Osteocyte (in vitro differentiated cells): ENCODE results near the gene LCLAT1. TPM values are rescaled to one million over a fixed set of nuclear protein-coding genes. Genes with fewer than 3 reads are reported as not detected.

Experiments
- DNase-seq: peaks from one replicate; pipeline ENCODE4 v3.0.0; 2021; ENCODE audit warnings: mixed read lengths; ENCODE audit not compliant: unreplicated experiment; ENCODE audit errors: extremely low spot score
- H3K27ac Mint-ChIP-seq: one replicate; pipeline ENCODE4 v1.8.0; 2021; ENCODE audit warnings: mild to moderate bottlenecking, mixed read lengths; ENCODE audit not compliant: unreplicated experiment
- H3K27me3 Mint-ChIP-seq: one replicate; pipeline ENCODE4 v1.8.0; 2021; ENCODE audit warnings: mixed read lengths; ENCODE audit not compliant: unreplicated experiment
- H3K36me3 Mint-ChIP-seq: one replicate; pipeline ENCODE4 v1.8.0; 2021; ENCODE audit warnings: mixed read lengths; ENCODE audit not compliant: unreplicated experiment
- H3K4me1 Mint-ChIP-seq: one replicate; pipeline ENCODE4 v1.8.0; 2021; ENCODE audit warnings: mixed read lengths; ENCODE audit not compliant: unreplicated experiment
- H3K4me3 Mint-ChIP-seq: one replicate; pipeline ENCODE4 v1.8.0; 2021; ENCODE audit warnings: mild to moderate bottlenecking, moderate library complexity, mixed read lengths; ENCODE audit not compliant: unreplicated experiment
- H3K9me3 Mint-ChIP-seq: one replicate; pipeline ENCODE4 v1.8.0; 2021; ENCODE audit warnings: mixed read lengths; ENCODE audit not compliant: unreplicated experiment
- CTCF ChIP-seq: fragments of 200-600 bp; sonication (generic); IDR thresholded peaks from 2 replicates; pipeline ENCODE4 v1.5.0; 2021; ENCODE audit warnings: antibody characterized with exemption, mild to moderate bottlenecking, moderate library complexity
- total RNA-seq: library from RNA; stranded (reverse); gene quantifications from 2 replicates; pipeline ENCODE4 v1.2.1, GENCODE V29; 2021

Gene LCLAT1
- total RNA-seq, 1 donor from 2014 or later, result 13.6 TPM

DNA sequence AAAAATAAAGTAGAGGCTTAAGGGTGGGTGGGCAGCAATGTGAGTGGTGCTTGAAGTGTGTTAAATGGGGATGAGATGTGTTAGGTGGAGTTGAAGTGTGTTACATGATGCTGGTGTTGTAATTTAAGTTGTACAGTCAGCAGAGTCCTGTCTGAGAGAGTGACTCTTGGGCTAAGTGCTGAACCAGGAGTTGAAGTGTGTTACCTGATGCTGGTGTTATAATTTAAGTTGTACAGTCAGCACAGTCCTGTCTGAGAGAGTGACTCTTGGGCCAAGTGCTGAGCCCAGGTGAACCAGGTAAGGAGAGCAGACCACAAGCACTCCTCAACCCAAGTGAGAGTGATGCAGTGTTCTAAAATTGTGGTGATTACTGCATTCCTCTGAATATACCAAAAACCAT, 40.6 kb downstream of the LCLAT1 start:
- no peak overlapping the region for H3K4me3 Mint-ChIP-seq
- H3K27ac Mint-ChIP-seq, result peak overlapping the region; percentile 64
- DNase-seq, result no peak
- H3K4me1 Mint-ChIP-seq, result peaks cover 28% of the 10 kb centered on the region
- H3K36me3 Mint-ChIP-seq, result no peaks in the 10 kb centered on the region
- no peaks in the 10 kb centered on the region for H3K27me3 Mint-ChIP-seq
- no peaks in the 10 kb centered on the region for H3K9me3 Mint-ChIP-seq
- no peak for TF ChIP-seq CTCF

DNA sequence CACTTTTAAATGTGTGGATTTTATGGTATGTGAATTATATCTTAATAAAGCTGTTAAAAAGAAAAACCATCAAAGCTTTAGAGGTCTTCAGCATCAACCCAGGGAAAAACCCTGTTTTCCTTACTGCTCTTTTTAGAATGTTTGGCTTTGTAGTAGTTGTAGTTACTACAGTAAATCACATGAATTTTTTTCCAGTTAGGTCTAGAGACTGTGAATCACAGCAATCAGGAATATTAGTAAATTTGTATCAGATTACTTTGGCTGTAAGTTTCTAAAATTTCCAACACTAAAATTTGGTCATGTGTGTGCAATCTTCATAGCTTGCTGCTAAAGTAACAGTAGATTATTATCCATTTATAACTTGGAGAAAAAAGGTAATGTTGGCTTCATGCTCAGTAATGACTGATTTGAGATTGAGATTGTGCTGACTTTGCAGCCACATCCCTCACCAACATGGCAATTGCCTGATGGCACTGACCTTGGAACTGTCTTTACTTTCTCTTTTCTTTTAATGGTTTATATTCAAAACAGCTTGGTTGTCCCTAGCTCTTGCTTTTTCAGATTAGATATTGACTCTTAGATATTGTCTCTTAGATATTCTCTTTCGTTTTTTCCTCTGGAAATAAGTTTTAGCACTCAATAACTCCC, 41.1 kb downstream of the LCLAT1 start:
- Mint-ChIP-seq H3K27me3 (no peaks in the 10 kb centered on the region), H3K9me3 (no peaks in the 10 kb centered on the region), H3K4me3 (no peak overlapping the region), H3K4me1 (peaks cover 33% of the 10 kb centered on the region), H3K27ac (no peak overlapping the region), H3K36me3 (no peaks in the 10 kb centered on the region)
- DNase-seq, result no peak
- no peak for TF ChIP-seq CTCF

DNA sequence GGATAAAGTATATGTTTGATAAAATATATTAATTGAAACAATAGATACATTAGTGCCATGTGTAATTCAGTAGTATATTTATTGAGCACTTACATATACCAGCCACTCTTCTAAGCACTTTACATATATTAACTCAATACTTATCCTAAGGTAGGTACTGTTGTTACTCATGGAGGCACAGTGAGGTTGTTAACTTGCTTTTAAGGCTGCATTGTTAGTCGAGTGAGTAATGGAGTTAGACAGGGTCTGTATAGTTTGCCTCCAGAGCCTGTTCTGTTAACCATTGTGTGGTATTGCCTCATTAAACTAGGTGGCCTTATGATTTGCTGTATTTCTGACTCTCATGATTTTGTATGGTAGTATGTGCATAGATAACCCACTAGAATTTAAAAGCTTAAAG, 44.2 kb downstream of the LCLAT1 start:
- TF ChIP-seq CTCF, result no peak
- Mint-ChIP-seq H3K9me3 (no peaks in the 10 kb centered on the region), H3K4me3 (no peak overlapping the region), H3K27ac (no peak overlapping the region), H3K4me1 (peaks cover 38% of the 10 kb centered on the region), H3K36me3 (no peaks in the 10 kb centered on the region), H3K27me3 (no peaks in the 10 kb centered on the region)
- no peak for DNase-seq

- Mint-ChIP-seq H3K4me3 (no peak overlapping the region), H3K9me3 (no peaks in the 10 kb centered on the region), H3K27me3 (no peaks in the 10 kb centered on the region), H3K27ac (peak overlapping the region; percentile 6), H3K36me3 (no peaks in the 10 kb centered on the region), H3K4me1 (peaks cover 33% of the 10 kb centered on the region)
- TF ChIP-seq CTCF, result no peak
- no peak for DNase-seq
These were observed 45.1 kb downstream of the LCLAT1 start for GRCh38 chr2:30492185-30492584.

DNA sequence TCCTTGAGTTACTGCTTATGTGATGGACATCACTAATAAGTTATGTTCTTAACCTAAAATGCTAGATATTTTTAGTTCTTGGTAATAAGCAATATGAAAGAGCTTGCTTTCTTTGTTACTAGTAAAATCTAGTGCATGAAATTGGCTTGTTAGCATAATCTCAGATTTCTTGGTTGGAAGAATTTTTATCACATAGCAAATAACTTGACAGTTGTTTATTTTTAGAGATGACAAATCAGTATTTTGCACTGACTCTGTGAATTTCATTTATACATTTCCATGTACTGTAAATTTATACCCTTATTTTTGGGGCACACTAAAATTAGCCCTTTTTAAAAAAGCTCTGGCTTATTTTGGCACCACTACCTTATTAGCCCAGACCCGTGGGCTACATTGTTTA, 45.6 kb downstream of the LCLAT1 start:
- H3K4me3 Mint-ChIP-seq, result no peak overlapping the region
- TF ChIP-seq CTCF, result no peak
- H3K4me1 Mint-ChIP-seq, result peaks cover 30% of the 10 kb centered on the region
- peaks cover 2% of the 10 kb centered on the region for H3K36me3 Mint-ChIP-seq
- peaks cover 1% of the 10 kb centered on the region for H3K9me3 Mint-ChIP-seq
- H3K27me3 Mint-ChIP-seq, result no peaks in the 10 kb centered on the region
- peak overlapping the region; percentile 77 for H3K27ac Mint-ChIP-seq
- DNase-seq, result no peak
